ENCODE data around the gene SREK1IP1. TPM values are rescaled to one million over a fixed set of nuclear protein-coding genes. Genes with fewer than 3 reads are reported as not detected.

The SREK1IP1 gene
- 31.0 TPM for total RNA-seq

- no peak for FAIRE-seq
Observed at GRCh38 chr5:64768358-64769312, at the start of gene SREK1IP1, which contains the start of gene CWC27. SREK1IP1 (minus strand) TSS chr5:64768691; CDS start chr5:64768517, 174 bp downstream. CWC27 (plus strand) TSS chr5:64768930; CDS start chr5:64769147, 217 bp downstream.

DNA sequence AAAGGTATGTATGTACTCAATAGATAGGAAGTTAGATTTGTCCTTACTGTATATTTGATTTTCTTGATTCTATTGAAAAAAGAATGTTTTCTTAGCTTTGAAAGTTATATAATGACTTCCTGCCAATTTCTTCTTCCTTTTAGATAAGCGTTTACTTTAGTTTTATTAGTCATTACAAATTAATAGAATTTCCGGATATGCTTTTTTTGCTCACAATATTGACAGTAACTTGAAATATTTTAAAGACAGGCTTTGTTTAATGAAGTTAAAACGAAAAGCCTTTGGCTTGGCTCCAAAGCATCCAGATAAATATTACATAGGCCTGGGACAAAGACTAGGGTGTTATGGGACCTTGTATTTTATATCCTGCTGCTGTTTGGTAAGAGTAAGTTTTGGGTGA is 49.8 kb upstream of the SREK1IP1 start:
- no peak for FAIRE-seq

More at GRCh38 chr5:64768358-64769312, at the start of gene SREK1IP1, which contains the start of gene CWC27:
- peak; percentile 29 to 40 for DNase-seq (ENCODE audit: low spot score in 2 of 2)

GRCh38 chr5:64814073-64814472 is 45.6 kb upstream of the SREK1IP1 start:
- DNase-seq (ENCODE audit: low spot score in 2 of 2) (no peak), FAIRE-seq (no peak)

More for the DNA sequence above, 49.8 kb upstream of the SREK1IP1 start:
- DNase-seq (ENCODE audit: low spot score in 2 of 2) = no peak

DNA sequence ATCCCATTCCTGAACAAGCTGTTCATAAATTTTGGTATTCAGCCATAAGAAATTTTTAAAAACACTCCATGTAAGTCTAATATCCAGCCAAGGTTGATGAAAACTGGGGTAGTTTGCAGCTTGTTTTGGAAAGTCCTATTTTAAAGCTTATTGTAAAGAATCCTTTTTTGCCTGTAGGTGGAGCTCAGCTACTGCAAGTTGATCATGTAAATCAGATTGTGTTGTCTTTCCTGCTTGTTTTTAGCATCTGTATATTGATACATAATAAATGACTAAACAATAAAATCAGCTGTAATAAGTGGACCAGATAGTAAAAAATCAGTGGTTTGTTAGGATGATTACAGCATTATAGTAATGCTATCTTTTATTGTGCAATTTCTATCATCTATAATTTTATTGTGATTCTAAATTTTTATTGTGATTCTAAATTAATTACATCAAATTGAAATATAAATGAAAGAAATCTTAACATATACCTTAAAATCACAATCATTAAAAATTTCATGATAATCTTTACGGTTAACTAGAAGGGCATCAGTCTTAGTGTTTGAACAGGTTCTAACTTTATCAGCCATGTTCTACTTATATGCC is 42.7 kb upstream of the SREK1IP1 start:
- DNase-seq (ENCODE audit: low spot score in 2 of 2) = peak in 1 of 2 donors; percentile 9
- FAIRE-seq = peak; percentile 78

DNA sequence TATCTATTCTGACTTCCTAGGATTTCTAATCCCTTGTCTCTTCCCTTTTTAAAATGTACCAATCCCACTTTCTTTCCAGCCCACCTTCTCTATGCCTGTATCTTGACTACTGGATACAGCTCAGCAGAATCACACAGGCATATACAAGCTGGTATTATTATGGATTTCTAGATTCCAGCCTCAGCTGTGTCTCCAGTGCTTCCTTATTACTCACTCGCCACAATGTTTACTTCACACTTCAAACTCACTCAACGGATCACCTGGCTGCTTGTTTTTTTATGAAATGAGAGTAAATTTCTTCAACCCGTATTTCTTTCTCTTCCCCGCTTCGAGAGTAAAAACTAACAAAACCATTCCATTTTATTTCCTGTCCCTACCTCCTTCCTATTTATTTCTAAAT is 39.0 kb upstream of the SREK1IP1 start:
- FAIRE-seq = no peak
- DNase-seq (ENCODE audit: low spot score in 2 of 2) = no peak

- FAIRE-seq (no peak), DNase-seq (ENCODE audit: low spot score in 2 of 2) (no peak)
Observed at GRCh38 chr5:64806537-64806936, 38.0 kb upstream of the SREK1IP1 start.

DNA sequence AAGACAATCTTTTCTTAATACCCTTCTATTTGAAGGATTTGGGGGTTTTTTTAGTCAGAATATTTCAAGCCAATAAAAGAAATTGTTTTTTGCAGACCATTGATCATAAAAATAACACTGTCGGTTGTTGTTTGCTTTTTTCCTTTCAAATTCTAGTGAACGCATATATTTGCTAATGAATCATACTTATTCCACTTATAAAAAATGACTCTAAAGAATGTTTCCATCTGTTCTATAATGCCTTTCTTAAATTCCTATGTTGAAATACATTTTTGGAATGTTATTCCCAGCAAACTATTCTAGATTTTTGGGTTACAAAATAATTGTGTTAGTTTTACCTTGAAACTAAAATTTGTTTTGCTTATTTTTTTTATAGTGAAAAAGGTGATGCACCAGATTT is 32.4 kb upstream of the SREK1IP1 start:
- FAIRE-seq = no peak
- no peak for DNase-seq (ENCODE audit: low spot score in 2 of 2)

- FAIRE-seq (no peak), DNase-seq (ENCODE audit: low spot score in 2 of 2) (no peak)
Observed at GRCh38 chr5:64796301-64796700, 27.8 kb upstream of the SREK1IP1 start.

DNA sequence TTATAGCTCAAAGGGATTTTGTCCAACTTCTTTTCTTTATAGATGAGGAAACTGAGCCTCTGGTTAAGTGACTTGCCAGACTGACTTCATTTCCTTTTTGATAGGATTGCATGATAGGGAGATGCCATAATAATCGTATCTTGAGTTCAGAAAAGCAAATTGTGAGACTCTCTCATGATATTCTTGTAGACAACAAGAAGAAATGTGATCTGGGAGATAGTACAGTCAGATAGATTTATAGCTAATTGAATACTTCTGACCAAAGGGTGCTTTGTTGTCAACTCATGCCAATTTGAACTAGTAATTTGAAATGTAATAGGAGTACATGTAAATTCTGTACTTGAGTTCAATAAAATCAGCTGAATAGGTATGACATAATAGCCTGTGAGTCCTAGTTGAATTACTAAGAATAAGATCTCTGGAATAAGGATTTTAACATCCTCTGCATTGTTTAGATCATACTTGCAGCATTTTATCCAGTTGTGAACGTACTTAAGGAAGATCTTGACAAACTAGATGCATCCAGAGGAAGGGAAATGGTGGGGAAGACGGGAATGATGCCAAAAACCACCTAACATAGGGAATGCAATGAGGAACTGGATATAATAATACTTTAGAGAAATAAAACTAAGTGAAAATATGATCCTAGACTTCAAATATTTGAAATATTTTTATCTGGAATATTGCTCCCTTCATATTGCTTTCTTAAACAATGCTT is 25.7 kb upstream of the SREK1IP1 start:
- no peak for FAIRE-seq
- DNase-seq (ENCODE audit: low spot score in 2 of 2) = no peak

GRCh38 chr5:64792469-64792868 is 24.0 kb upstream of the SREK1IP1 start:
- DNase-seq (ENCODE audit: low spot score in 2 of 2) (no peak), FAIRE-seq (no peak)

- FAIRE-seq (no peak), DNase-seq (ENCODE audit: low spot score in 2 of 2) (no peak)
Observed at GRCh38 chr5:64790210-64790609, 21.7 kb upstream of the SREK1IP1 start.

DNA sequence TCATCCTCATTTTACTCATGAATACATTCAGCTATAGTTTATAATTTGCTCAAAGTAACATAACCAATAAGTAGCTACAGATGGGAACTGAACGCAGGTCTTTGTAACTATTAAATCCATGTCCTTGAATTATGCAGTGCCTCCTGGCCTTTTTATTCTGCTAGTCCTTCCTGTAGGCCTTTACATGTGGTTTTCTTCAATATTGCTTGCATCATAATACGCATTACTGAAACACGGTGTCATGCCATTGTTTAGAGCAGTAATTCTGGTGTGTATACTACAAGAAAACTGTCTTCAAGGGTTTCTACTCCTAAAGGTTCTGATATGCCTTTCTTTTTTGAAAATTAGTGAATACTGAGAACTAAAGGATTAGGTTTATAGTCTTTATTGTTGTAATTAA is 21.0 kb upstream of the SREK1IP1 start:
- FAIRE-seq (no peak), DNase-seq (ENCODE audit: low spot score in 2 of 2) (no peak)

- FAIRE-seq (no peak), DNase-seq (ENCODE audit: low spot score in 2 of 2) (no peak)
Observed at GRCh38 chr5:64788156-64788555, 19.7 kb upstream of the SREK1IP1 start.

GRCh38 chr5:64786372-64786771 is 17.9 kb upstream of the SREK1IP1 start:
- DNase-seq (ENCODE audit: low spot score in 2 of 2) = no peak
- FAIRE-seq = no peak

GRCh38 chr5:64784451-64785025 is 16.0 kb upstream of the SREK1IP1 start:
- peak; percentile 81 for FAIRE-seq

GRCh38 chr5:64775291-64775690 is 6.8 kb upstream of the SREK1IP1 start:
- no peak for DNase-seq (ENCODE audit: low spot score in 2 of 2)
- FAIRE-seq = no peak

More at GRCh38 chr5:64784451-64785025, 16.0 kb upstream of the SREK1IP1 start:
- DNase-seq (ENCODE audit: low spot score in 2 of 2) = peak in 1 of 2 donors; percentile 0

- DNase-seq (ENCODE audit: low spot score in 2 of 2) (no peak), FAIRE-seq (no peak)
Observed at GRCh38 chr5:64773533-64773932, 5.0 kb upstream of the SREK1IP1 start.

DNA sequence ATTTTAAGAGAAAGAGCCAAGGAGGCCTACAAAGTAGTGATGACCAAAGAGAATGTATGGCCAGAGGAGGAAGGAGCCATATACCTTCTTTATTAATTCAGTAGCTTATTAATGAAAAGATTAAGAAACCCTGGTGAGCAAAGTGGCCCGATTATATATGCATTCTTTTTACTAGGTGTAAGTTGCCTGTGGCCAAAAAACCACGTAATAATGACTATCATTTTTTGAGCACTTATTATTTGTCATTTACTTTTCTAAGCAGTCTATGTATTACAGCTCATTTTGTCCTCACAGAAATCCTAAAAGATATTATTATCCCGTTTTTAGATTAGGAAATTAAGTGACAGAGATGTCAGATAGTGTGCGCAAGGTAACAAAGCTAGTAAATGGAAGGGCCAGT is 3.2 kb upstream of the SREK1IP1 start:
- FAIRE-seq = no peak

DNA sequence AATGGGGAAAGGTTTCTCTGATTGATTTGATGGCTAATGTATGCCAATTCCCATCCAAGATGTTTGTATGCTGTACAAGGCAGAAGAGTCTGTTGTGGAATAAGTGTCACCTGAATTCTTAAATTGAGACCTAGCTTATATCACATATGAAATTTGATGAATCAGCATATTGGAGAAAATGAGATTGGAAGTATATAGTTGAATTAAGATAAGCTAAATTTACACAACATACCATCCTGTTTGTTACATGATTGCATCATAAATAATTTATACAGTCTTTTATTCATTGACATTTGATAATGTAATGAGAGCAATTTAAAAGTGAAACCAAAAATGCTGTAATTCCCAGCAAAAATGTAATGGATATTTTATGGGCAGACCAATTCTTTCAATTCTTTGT is 1.4 kb upstream of the SREK1IP1 start:
- DNase-seq (ENCODE audit: low spot score in 2 of 2) (no peak), FAIRE-seq (no peak)

More for the DNA sequence above, 3.2 kb upstream of the SREK1IP1 start:
- no peak for DNase-seq (ENCODE audit: low spot score in 2 of 2)

DNA sequence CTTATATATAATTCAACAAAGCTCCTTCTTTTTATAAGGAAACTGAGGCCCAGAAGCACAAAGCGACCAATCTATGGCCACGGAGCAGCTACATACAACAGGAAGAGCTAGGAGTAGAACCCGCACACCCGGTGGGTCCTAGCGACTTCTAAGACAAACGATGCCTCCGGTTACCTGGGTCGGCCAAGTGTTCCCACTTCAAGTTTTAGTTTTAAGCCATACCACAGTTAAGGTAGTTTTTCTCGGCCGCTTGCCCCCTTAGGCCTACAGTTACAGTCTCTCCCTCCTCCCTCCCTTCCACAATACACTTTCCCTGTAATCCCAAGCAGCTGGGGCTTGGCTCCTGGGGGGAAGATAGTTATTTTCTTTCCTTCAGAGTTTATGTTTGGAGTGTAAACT is 533 bp downstream of the SREK1IP1 start:
- no peak for FAIRE-seq
- no peak for DNase-seq (ENCODE audit: low spot score in 2 of 2)
